NCI-H2107 treated with DMSO at 0.1 percent for 48 hours (cell line): Measurements from ENCODE around the gene PHF8.

Experiments used
- DNase-seq: peaks from one replicate; lab custom pipeline; 2025; ENCODE audit not compliant: unreplicated experiment; lab: John Stamatoyannopoulos, UW

Gene PHF8

DNA sequence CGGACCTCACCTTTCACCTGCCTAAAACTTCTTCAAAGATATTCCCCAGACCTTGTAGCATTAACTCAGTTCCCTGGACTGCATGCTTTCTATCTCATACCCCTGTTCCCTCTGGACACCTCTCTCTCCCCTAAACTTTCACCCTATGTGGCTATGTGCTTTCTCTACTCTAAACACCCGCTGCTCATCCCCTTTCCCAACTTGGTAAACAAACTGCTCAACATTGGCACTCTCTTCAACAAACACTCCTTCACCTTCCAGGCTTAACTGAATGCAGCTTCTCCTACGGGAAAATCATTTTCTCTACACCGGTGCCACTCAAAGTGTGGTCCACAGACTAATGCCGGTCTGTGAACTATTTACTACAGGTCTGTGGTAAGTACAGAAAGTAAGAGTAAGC lies 19.9 kb downstream of the PHF8 start:
- no peak for DNase-seq

GRCh38 chrX:54012830-54013500 lies 31.3 kb downstream of the PHF8 start:
- no peak for DNase-seq

DNA sequence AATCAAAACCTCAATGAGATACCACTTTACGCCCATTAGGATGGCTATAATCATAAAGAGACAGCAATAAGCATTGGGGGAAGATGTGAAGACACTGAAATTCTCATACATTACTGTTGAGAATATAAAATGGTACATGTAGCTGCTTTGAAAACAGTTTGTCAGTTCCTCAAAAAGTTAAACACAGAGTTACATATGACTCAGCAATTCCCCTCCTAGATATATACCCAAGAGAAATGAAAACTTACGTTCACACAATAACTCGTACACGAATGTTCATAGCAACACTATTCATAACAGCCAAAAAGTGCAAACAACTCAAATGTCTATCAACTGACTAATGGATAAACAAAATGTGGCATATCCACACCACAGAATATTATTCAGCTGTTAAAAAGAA lies 36.6 kb downstream of the PHF8 start:
- no peak for DNase-seq

- no peak for DNase-seq
Observed at GRCh38 chrX:53997724-53998123, 46.5 kb downstream of the PHF8 start.

GRCh38 chrX:53992589-53992988 lies 51.7 kb downstream of the PHF8 start:
- DNase-seq, result no peak

DNA sequence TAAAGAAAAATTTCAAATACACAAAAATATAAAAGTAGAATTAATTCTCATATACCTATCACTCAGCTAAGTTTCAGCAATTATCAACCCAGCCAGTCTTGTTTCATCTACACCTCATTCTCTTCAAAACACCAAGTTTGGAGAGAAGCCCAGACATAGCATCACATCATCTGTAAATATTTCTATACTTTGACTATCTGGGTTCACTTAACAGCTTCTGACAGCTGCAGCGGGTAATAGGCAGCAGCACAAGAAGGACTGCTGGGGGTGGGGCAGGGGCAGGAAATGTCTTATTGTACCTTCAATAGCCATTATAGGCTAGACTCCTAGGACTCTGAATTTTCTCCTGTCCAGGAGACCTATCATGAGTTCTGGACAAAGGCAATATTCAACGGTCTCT lies 54.1 kb downstream of the PHF8 start:
- DNase-seq, result no peak

DNA sequence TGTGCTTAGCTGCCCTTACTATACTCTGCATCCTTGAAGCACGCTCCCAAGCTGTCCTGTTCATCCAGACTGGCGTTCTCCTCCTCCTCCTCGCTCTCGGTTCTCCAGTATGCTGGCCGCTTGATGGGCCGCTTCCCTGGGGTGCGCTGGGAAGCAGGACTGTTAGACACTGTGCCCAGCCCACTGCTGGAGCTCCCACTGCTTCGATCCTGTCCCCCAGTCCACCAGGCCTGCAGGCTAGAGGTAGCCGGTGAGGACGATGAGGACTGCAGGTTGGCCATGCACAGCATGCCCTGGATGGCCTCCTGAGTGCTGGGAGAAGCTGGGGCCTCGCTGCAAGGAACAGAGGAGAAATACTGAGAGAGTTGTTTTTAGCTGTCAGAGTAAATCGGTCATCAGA lies 59.4 kb downstream of the PHF8 start:
- no peak for DNase-seq

DNA sequence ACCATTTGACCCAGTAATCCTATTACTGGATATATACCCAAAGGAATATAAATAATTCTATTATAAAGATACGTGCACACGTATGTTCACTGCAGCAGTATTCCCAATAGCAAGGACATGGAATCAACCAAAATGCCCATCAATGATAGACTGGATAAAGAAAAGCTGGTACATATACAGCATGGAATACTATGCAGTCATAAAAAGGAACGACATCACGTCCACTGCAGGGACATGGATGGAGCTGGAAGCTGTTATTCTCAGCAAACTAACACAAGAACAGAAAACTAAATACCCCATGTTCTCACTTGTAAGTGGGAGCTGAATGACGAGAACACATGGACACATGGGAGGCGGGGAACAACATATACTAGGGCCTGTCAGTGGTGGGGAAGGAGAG lies 69.7 kb downstream of the PHF8 start:
- no peak for DNase-seq

DNA sequence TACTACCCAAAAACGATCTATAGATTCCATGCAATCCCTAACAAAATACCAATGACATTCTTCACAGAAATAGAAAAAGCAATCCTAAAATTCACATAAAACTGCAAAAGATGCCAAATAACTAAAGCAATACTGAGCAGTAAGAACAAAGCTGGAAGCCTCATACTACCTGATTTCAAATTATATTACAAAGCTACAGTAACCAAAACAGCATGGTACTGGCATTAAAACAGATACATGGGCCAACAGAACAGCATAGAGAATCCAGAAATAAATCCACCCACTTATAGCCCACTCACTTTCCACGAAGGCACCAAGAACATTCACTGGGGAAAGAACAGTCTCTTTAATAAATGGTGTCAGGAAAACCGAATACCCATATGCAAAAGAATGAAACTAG lies 74.7 kb downstream of the PHF8 start:
- no peak for DNase-seq

DNA sequence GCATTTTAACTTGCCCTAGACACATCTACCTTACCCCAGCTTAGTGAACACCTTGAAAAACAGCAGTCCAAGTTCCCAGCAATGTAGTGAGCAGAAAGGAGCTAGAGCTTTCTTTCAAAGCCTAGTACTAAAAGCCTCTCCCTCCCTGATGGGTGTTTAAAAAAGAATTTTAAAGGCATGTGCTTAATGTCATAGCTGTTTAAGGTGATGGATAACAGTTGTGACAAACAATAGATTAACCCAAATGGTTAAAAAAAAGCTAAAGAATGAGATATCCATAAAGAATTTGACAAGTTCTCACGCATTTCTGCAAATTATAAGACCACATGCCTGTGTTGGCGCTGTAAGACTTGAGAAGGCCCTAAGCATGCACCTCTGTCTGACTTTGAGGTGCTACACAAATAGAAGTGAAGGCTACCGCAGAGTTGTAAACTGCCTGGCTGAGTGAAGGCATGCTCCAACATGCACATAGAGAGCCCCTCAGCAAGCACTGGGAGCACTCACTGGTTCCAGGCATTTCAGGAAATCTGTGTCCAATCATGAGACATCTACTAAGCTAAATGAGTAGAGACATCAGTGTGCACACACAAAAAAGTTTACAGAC lies 94.0 kb downstream of the PHF8 start:
- no peak for DNase-seq

DNA sequence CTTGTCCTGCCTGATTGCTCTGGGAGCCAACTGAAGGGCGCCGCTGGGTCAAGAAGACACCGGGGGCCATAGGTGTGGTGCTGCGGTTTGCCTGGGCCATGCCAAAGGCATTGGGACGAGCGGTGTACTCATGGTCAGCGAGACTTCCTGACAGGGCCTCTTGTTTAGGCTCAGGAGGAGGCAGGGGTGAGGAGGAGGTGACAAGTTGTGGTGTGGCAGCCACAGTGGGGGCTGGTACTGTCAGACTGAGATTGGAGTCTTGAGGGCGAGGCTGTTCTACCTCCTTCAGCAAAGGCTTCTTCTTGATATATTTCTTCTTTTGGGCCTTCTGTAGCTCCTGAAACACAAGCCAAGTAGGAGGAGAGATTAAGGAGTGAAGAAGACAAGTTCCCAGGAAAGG lies 104.1 kb downstream of the PHF8 start:
- DNase-seq, result no peak

- no peak for DNase-seq
Observed at GRCh38 chrX:53939127-53939526, 105.1 kb downstream of the PHF8 start.

DNA sequence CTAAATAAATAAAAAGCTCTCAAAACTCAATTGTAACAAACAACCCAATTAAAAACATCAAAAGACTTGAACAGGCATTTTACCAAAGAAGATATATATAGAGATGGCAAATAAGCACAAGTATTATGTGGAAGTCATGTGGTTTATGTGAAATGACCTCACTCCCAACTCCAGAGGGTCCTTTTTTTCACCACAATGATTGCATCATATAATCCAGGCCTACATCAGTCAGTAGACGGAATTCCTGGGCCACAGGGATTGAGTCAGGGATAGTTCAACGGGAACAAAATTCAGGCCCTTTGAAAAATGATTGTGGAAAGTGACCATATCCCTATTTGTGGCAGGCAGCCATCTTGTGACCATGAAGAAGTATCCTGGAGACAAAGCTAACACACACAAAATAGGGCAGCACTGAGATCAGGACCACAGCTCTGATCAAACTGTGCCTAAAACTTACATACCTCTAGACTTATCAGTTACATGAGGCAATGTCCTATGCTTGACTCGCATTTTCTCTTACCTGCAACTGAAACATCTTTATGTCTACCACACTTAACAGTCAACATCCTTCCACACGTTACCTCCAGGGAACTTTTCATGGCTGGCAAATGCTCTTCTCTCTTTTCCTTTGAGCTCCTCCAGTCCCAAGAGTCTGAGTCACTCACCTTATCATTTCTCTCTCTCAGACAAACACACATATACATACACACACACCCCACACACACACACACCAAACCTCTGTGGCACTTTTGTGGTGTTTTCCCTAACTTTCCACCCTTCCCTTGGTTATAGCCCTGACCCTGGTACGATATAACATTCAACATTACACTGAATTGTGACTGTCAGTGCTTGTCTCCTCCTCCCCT lies 113.5 kb downstream of the PHF8 start:
- no peak for DNase-seq

GRCh38 chrX:53926030-53926429 lies 118.2 kb downstream of the PHF8 start:
- DNase-seq, result no peak

GRCh38 chrX:53918702-53919101 lies 125.6 kb downstream of the PHF8 start:
- no peak for DNase-seq

DNA sequence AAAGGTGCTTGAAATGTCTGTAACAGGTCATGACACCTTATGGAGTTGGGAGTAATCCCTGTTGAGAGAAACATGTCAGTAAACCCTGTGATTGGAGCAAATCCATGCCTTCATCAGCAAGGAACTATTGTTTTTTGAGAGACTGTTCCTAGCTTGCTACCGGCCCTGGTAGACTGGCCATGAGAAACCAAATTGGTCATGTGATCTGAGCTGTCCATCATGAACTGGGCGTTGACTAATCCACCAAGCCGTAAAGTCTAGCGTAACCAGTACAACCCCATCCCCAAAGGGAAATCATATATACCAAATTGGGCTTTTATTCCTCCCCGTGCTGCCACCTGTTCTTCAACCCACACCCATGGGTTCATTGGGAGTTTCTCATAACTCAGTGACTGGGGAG lies 143.7 kb downstream of the PHF8 start:
- no peak for DNase-seq

GRCh38 chrX:53895270-53895669 lies 149.0 kb downstream of the PHF8 start:
- no peak for DNase-seq
